IMR-90 (cell line): ENCODE measurements around the gene DRC3. TPM values are rescaled to one million over a fixed set of nuclear protein-coding genes. Genes with fewer than 3 reads are reported as not detected.

Experiments
- ATAC-seq: fragments of 200-7000 bp; cut with Tn5 transposase; 2 replicates; pipeline ENCODE4 v1.9.1; 2020; ENCODE audit warnings: low read depth, mild to moderate bottlenecking, moderate library complexity
- BruUV-seq: library from RNA; stranded (reverse); fragments of 400-500 nt; replicated peaks from 2 replicates; lab custom pipeline; 2021; lab: Mats Ljungman, UMichigan
- CTCF ChIA-PET: fragments of 300-600 bp; formaldehyde crosslinking; extraction: SDS; loops from one replicate; lab custom pipeline; 2021; ENCODE audit warnings: antibody characterized with exemption; lab: Yijun Ruan, JAX
- POLR2A ChIA-PET: fragments of 300-600 bp; sonication (Branson Sonifier 250); formaldehyde crosslinking; loops from one replicate; lab custom pipeline; 2022; ENCODE audit warnings: antibody characterized with exemption; ENCODE audit not compliant: unreplicated experiment; lab: Charles Lee
- DNase-seq: peaks from one replicate; pipeline ENCODE4 v3.0.0; 2013
- H2AFZ ChIP-seq: replicated peaks from 2 replicates; pipeline ENCODE3; 2013; ENCODE audit warnings: low read length, mild to moderate bottlenecking; ENCODE audit not compliant: poor library complexity
- H2AK5ac ChIP-seq: 2 replicates; pipeline ENCODE4 v1.6.1; 2013; ENCODE audit warnings: low read depth, low read length, inconsistent platforms
- H2AK9ac ChIP-seq: replicated peaks from 2 replicates; pipeline ENCODE3; 2013; ENCODE audit warnings: mild to moderate bottlenecking, low read depth, low read length, moderate library complexity; ENCODE audit not compliant: poor library complexity
- H2BK120ac ChIP-seq: 2 replicates; pipeline ENCODE4 v1.6.1; 2013; ENCODE audit warnings: low read depth, low read length, inconsistent platforms
- H2BK15ac ChIP-seq: 3 replicates; pipeline ENCODE4 v1.6.1; 2013; ENCODE audit warnings: low read depth, low read length, inconsistent platforms
- H2BK20ac ChIP-seq: 2 replicates; pipeline ENCODE4 v1.6.1; 2013; ENCODE audit warnings: low read depth, mild to moderate bottlenecking, inconsistent platforms, low read length, moderate library complexity
- H2BK5ac ChIP-seq: 2 replicates; pipeline ENCODE4 v1.6.1; 2013; ENCODE audit warnings: mild to moderate bottlenecking, low read depth, low read length, inconsistent platforms; ENCODE audit not compliant: poor library complexity, severe bottlenecking
- H3K14ac ChIP-seq: replicated peaks from 2 replicates; pipeline ENCODE4 v1.6.1; 2013; ENCODE audit warnings: low read depth, low read length, inconsistent platforms
- H3K18ac ChIP-seq: 2 replicates; pipeline ENCODE4 v1.6.1; 2013; ENCODE audit warnings: low read depth, low read length, control low read depth
- H3K23ac ChIP-seq: 2 replicates; pipeline ENCODE4 v1.6.1; 2013; ENCODE audit warnings: low read depth, low read length, inconsistent platforms
- H3K27ac ChIP-seq: 2 replicates; pipeline ENCODE4 v1.5.1; 2013; ENCODE audit warnings: mild to moderate bottlenecking, control low read depth, low read length; ENCODE audit not compliant: insufficient read depth
- H3K27me3 ChIP-seq: 2 replicates; pipeline ENCODE4 v1.6.1; 2013; ENCODE audit warnings: low read length; ENCODE audit not compliant: control insufficient read depth, insufficient read depth
- H3K36me3 ChIP-seq: 2 replicates; pipeline ENCODE4 v1.6.1; 2013; ENCODE audit warnings: low read length, mixed read lengths; ENCODE audit not compliant: control insufficient read depth, insufficient read depth
- H3K4ac ChIP-seq: 2 replicates; pipeline ENCODE4 v1.6.1; 2013; ENCODE audit warnings: low read depth, low read length, inconsistent platforms
- H3K4me1 ChIP-seq: 2 replicates; pipeline ENCODE4 v1.6.1; 2013; ENCODE audit warnings: low read length, mixed read lengths; ENCODE audit not compliant: control insufficient read depth, insufficient read depth
- H3K4me2 ChIP-seq: 2 replicates; pipeline ENCODE4 v1.6.1; 2013; ENCODE audit warnings: low read depth, mild to moderate bottlenecking, control low read depth, low read length, moderate library complexity
- H3K4me3 ChIP-seq: 2 replicates; pipeline ENCODE4 v1.5.1; 2013; ENCODE audit warnings: low read depth, mild to moderate bottlenecking, control low read depth, low read length, moderate library complexity; ENCODE audit not compliant: insufficient read depth
- H3K56ac ChIP-seq: 2 replicates; pipeline ENCODE4 v1.6.1; 2013; ENCODE audit warnings: low read length, inconsistent platforms; ENCODE audit not compliant: insufficient read depth; ENCODE audit errors: extremely low read depth
- H3K79me1 ChIP-seq, 2 experiments: 2 replicates each; pipeline ENCODE4 v1.6.1; 2013; ENCODE audit warnings: low read length in 2 of 2, inconsistent platforms in 1 of 2, low read depth in 1 of 2
- H3K9ac ChIP-seq: 2 replicates; pipeline ENCODE4 v1.6.1; 2013; ENCODE audit warnings: low read depth, low read length, control low read depth
- H3K9me1 ChIP-seq: 2 replicates; pipeline ENCODE4 v1.6.1; 2013; ENCODE audit warnings: low read length, inconsistent platforms; ENCODE audit not compliant: insufficient read depth
- H3K9me3 ChIP-seq: 2 replicates; pipeline ENCODE4 v1.6.1; 2013; ENCODE audit warnings: low read length; ENCODE audit not compliant: control insufficient read depth, insufficient read depth
- H4K20me1 ChIP-seq: 2 replicates; pipeline ENCODE4 v1.6.1; 2013; ENCODE audit warnings: low read length, inconsistent platforms; ENCODE audit not compliant: insufficient read depth
- H4K5ac ChIP-seq: 2 replicates; pipeline ENCODE4 v1.6.1; 2013; ENCODE audit warnings: mild to moderate bottlenecking, low read depth, low read length, control low read depth
- H4K8ac ChIP-seq, 2 experiments: 2 replicates each; pipeline ENCODE4 v1.6.1; 2013; ENCODE audit warnings: low read depth in 2 of 2, low read length in 2 of 2, control low read depth in 1 of 2, inconsistent platforms in 1 of 2
- H4K91ac ChIP-seq: 2 replicates; pipeline ENCODE4 v1.6.1; 2013; ENCODE audit warnings: low read depth, low read length, inconsistent platforms; ENCODE audit not compliant: insufficient read depth
- CHD1 ChIP-seq: IDR thresholded peaks from 2 replicates; pipeline ENCODE4 v1.6.1; 2012; ENCODE audit warnings: low read depth, low read length, improper control_type of control experiment
- CTCF ChIP-seq: conservative IDR thresholded peaks from 2 replicates; pipeline ENCODE4 v1.5.1; 2012; ENCODE audit warnings: mild to moderate bottlenecking, low read depth, low read length, improper control_type of control experiment
- FOS ChIP-seq: fragments of 150-350 bp; IDR thresholded peaks from 2 replicates; pipeline ENCODE4 v1.6.1; 2016; ENCODE audit warnings: low read depth, low read length
- MAZ ChIP-seq: IDR thresholded peaks from 2 replicates; pipeline ENCODE4 v1.6.1; 2012; ENCODE audit warnings: low read depth, mild to moderate bottlenecking, low read length, improper control_type of control experiment, moderate library complexity, borderline replicate concordance
- MXI1 ChIP-seq: IDR thresholded peaks from 2 replicates; pipeline ENCODE4 v1.6.1; 2012; ENCODE audit warnings: low read depth, mild to moderate bottlenecking, low read length, moderate library complexity, borderline replicate concordance
- NFE2L2 ChIP-seq: fragments of 150-350 bp; IDR thresholded peaks from 2 replicates; pipeline ENCODE4 v1.6.1; 2016; ENCODE audit warnings: low read depth, mild to moderate bottlenecking, low read length
- POLR2A ChIP-seq: IDR thresholded peaks from 2 replicates; pipeline ENCODE4 v1.6.1; 2012; ENCODE audit warnings: mild to moderate bottlenecking, low read depth, low read length
- RAD21 ChIP-seq: IDR thresholded peaks from 2 replicates; pipeline ENCODE4 v1.6.1; 2012; ENCODE audit warnings: low read length, improper control_type of control experiment
- RFX5 ChIP-seq: IDR thresholded peaks from 2 replicates; pipeline ENCODE4 v1.8.0; 2012; ENCODE audit warnings: low read depth, mild to moderate bottlenecking, low read length, moderate library complexity
- WGBS, 2 experiments: methylation state at CpG; one replicate each; pipeline versions ENCODE4 v1.1.5 to v1.1.7; 2013; ENCODE audit warnings: missing lambda C conversion rate in 2 of 2; ENCODE audit not compliant: insufficient read length in 1 of 2; ENCODE audit errors: extremely low coverage in 2 of 2; 5-methylcytosine and 5-hydroxymethylcytosine counted together
- dilution Hi-C: fragments of 300-500 bp; cut with HindIII; formaldehyde crosslinking; loops from one replicate; pipeline ENCODE4 v1.14.3; 2018; ENCODE audit warnings: low sequenced_read_pairs; ENCODE audit not compliant: unreplicated experiment
- in situ Hi-C: fragments of 300-500 bp; cut with MboI; formaldehyde crosslinking; loops from 3 replicates; pipeline ENCODE4 v1.14.3; 2019; ENCODE audit warnings: low sequenced_read_pairs, inconsistent platforms, mixed read lengths
- intact Hi-C: fragments of 100-400 bp; cut with micrococcal nuclease; formaldehyde crosslinking; loops from 2 replicates; pipeline ENCODE4 v1.10.0; 2022
- polyA plus RNA-seq, 3 experiments: library from polyadenylated mRNA; depleted of rRNA; stranded (reverse); fragments of >200 nt; gene quantifications; 2 replicates each; pipeline ENCODE4 v1.2.3, GENCODE V29; 2012; ENCODE audit warnings: low replicate concordance in 1 of 3
- total RNA-seq: library from RNA; depleted of rRNA; stranded (reverse); fragments of >200 nt; gene quantifications from 2 replicates; pipeline ENCODE4 v1.2.3, GENCODE V29; 2012

Gene DRC3
- total and polyA plus RNA-seq, 2 of the 4 experiments (the other 2 are of a cell fraction), result 0.55 to 0.72 TPM

GRCh38 chr17:18042983-18043382 is 70.3 kb downstream of the DRC3 start:
- in situ Hi-C loops, result no loop called here

More at GRCh38 chr17:18042983-18043382, 70.3 kb downstream of the DRC3 start:
- H3K4me2 ChIP-seq, result no peak overlapping the region
- ATAC-seq (no peak), DNase-seq (no peak)
- H3K79me1 ChIP-seq, result peaks cover 40 to 46% of the 10 kb centered on the region in 2 experiments
- no peak overlapping the region for H2BK120ac ChIP-seq
- no peak overlapping the region for H3K9ac ChIP-seq
- no peak overlapping the region for H2AK9ac ChIP-seq
- no peak overlapping the region for H2BK5ac ChIP-seq
- no peak overlapping the region for H3K4ac ChIP-seq
- TF ChIP-seq POLR2A (no peak), MAZ (no peak), RAD21 (no peak), CHD1 (no peak), MXI1 (no peak), RFX5 (no peak), NFE2L2 (no peak), FOS (no peak), CTCF (no peak)
- peaks cover 7% of the 10 kb centered on the region for H3K9me1 ChIP-seq
- no peak overlapping the region for H2AK5ac ChIP-seq
- no TSS peak for BruUV-seq
- dilution Hi-C loops (no loop called here), intact Hi-C loops (no loop called here)
- H4K20me1 ChIP-seq, result peaks cover 11% of the 10 kb centered on the region; the same call in 1 of the 2 replicates
- H3K9me3 ChIP-seq, result no peaks in the 10 kb centered on the region
- ChIA-PET POLR2A (no interaction called here), CTCF (no interaction called here)
- no peak overlapping the region for H2BK15ac ChIP-seq
- no peak overlapping the region for H3K27ac ChIP-seq
- no peak overlapping the region for H4K8ac ChIP-seq
- WGBS, 2 experiments, result no CpG with 5 or more reads among the region's 8 CpGs
- H3K36me3 ChIP-seq, result peaks cover 9% of the 10 kb centered on the region
- H3K14ac ChIP-seq, result no peak overlapping the region
- H2BK20ac ChIP-seq, result no peak overlapping the region
- H3K23ac ChIP-seq, result no peak overlapping the region
- H4K5ac ChIP-seq, result no peak overlapping the region
- H3K4me1 ChIP-seq, result peaks cover 14% of the 10 kb centered on the region
- no peak overlapping the region for H3K56ac ChIP-seq
- H4K91ac ChIP-seq, result no peak overlapping the region
- no peak overlapping the region for H3K18ac ChIP-seq
- H3K27me3 ChIP-seq, result no peaks in the 10 kb centered on the region
- H2AFZ ChIP-seq, result no peak overlapping the region
- no peak overlapping the region for H3K4me3 ChIP-seq
